ENCODE results near the gene CST9.

The CST9 gene

GRCh38 chr20:23564927-23565326 lies 40.8 kb downstream of the CST9 start:
- Histone ChIP-seq H3K9me3 (ENCODE audit: low read length) (no peaks in the 10 kb centered on the region), H3K9ac (ENCODE audit: low read length) (no peak overlapping the region), H3K4me2 (ENCODE audit: low read length) (no peak overlapping the region), H3K4me3 (ENCODE audit: low read depth, low read length, poor library complexity, severe bottlenecking) (no peak overlapping the region), H3F3A (ENCODE audit: insufficient read depth, low read length) (no peaks in the 10 kb centered on the region), H3K27ac (ENCODE audit: low read depth, low read length, poor library complexity, severe bottlenecking) (no peak overlapping the region), H3K4me1 (ENCODE audit: insufficient read depth, low read length, severe bottlenecking) (no peaks in the 10 kb centered on the region), H3K9me2 (ENCODE audit: low read depth, low read length) (no peaks in the 10 kb centered on the region), H3K27me3 (ENCODE audit: insufficient read depth, low read length) (no peaks in the 10 kb centered on the region), H3K36me3 (ENCODE audit: insufficient read depth, low read length) (no peaks in the 10 kb centered on the region), H4K20me1 (ENCODE audit: insufficient read depth, low read length) (no peaks in the 10 kb centered on the region), H3K79me2 (ENCODE audit: insufficient read depth, low read length) (no peaks in the 10 kb centered on the region), H2AFZ (ENCODE audit: low read length) (no peak overlapping the region)
- TF ChIP-seq CTCF (IDR thresholded peaks at IDR 0.05; ENCODE audit: low read length) (no peak), EZH2 (IDR thresholded peaks at IDR 0.05; ENCODE audit: borderline replicate concordance, low read length) (no peak)

- Histone ChIP-seq H3F3A (ENCODE audit: insufficient read depth, low read length) (no peaks in the 10 kb centered on the region), H3K9me3 (ENCODE audit: low read length) (no peaks in the 10 kb centered on the region), H3K4me1 (ENCODE audit: insufficient read depth, low read length, severe bottlenecking) (no peaks in the 10 kb centered on the region), H3K27ac (ENCODE audit: low read depth, low read length, poor library complexity, severe bottlenecking) (no peak overlapping the region), H3K4me2 (ENCODE audit: low read length) (no peak overlapping the region), H3K4me3 (ENCODE audit: low read depth, low read length, poor library complexity, severe bottlenecking) (no peak overlapping the region), H3K9ac (ENCODE audit: low read length) (no peak overlapping the region), H2AFZ (ENCODE audit: low read length) (no peak overlapping the region), H3K27me3 (ENCODE audit: insufficient read depth, low read length) (no peaks in the 10 kb centered on the region), H4K20me1 (ENCODE audit: insufficient read depth, low read length) (no peaks in the 10 kb centered on the region), H3K36me3 (ENCODE audit: insufficient read depth, low read length) (no peaks in the 10 kb centered on the region), H3K9me2 (ENCODE audit: low read depth, low read length) (no peaks in the 10 kb centered on the region), H3K79me2 (ENCODE audit: insufficient read depth, low read length) (no peaks in the 10 kb centered on the region)
- TF ChIP-seq CTCF (IDR thresholded peaks at IDR 0.05; ENCODE audit: low read length) (no peak), EZH2 (IDR thresholded peaks at IDR 0.05; ENCODE audit: borderline replicate concordance, low read length) (no peak)
Observed at GRCh38 chr20:23562721-23563342, 42.9 kb downstream of the CST9 start.

DNA sequence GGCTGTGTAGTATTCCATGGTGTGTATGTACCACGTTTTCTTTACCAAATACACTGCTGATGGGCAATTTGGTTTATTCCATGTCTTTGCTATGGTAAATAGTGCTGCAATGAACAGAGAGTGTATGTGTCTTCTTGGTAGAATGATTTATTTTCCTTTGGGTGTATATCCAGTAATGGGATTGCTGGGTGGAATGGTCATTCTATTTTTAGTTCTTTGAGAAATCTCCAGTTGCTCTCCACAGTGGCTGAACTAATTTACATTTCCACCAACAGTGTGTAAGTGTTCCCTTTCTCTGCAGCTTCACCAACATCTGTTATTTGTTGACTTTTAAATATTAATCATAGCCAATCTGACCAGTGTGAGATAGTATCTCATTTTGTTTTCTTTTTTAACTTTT lies 51.3 kb downstream of the CST9 start:
- no peaks in the 10 kb centered on the region for H3K79me2 ChIP-seq (ENCODE audit: insufficient read depth, low read length)
- H2AFZ ChIP-seq (ENCODE audit: low read length) = no peak overlapping the region
- no peaks in the 10 kb centered on the region for H3K9me2 ChIP-seq (ENCODE audit: low read depth, low read length)
- no peaks in the 10 kb centered on the region for H3K36me3 ChIP-seq (ENCODE audit: insufficient read depth, low read length)
- H3K27me3 ChIP-seq (ENCODE audit: insufficient read depth, low read length) = no peaks in the 10 kb centered on the region
- no peak overlapping the region for H3K4me3 ChIP-seq (ENCODE audit: low read depth, low read length, poor library complexity, severe bottlenecking)
- H3F3A ChIP-seq (ENCODE audit: insufficient read depth, low read length) = no peaks in the 10 kb centered on the region
- H3K4me2 ChIP-seq (ENCODE audit: low read length) = no peak overlapping the region
- H3K4me1 ChIP-seq (ENCODE audit: insufficient read depth, low read length, severe bottlenecking) = no peaks in the 10 kb centered on the region
- H4K20me1 ChIP-seq (ENCODE audit: insufficient read depth, low read length) = no peaks in the 10 kb centered on the region
- no peaks in the 10 kb centered on the region for H3K9me3 ChIP-seq (ENCODE audit: low read length)
- H3K9ac ChIP-seq (ENCODE audit: low read length) = no peak overlapping the region
- TF ChIP-seq EZH2 (IDR thresholded peaks at IDR 0.05; ENCODE audit: borderline replicate concordance, low read length) (no peak), CTCF (IDR thresholded peaks at IDR 0.05; ENCODE audit: low read length) (no peak)
- H3K27ac ChIP-seq (ENCODE audit: low read depth, low read length, poor library complexity, severe bottlenecking) = no peak overlapping the region

Measured in OCI-LY1 (cell line).